ENCODE results near the gene SF1.

DNA sequence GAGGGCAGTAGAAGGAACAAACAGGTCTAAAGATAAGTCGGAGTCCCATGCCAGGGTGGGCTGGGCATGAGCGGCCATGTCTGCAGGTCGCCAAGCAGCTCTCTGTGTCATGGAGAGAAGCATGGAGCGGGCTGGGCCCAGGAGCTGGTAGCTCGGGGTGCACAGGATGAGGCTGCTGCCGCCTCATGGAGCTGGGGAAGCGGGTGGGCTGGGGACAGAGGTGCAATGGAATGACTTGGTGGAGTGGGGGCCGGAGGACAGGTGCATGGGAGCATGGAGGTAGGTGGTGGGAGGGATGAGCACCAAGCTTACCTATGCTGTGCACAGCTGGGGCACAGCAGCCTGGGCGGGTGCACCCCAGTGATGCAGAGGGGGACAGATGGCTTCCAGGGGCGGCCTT, 58.9 kb downstream of the SF1 start:
- TF ChIP-seq ZNF274 (IDR thresholded peaks at IDR 0.05; ENCODE audit: low read depth, low read length) (no peak), SUZ12 (IDR thresholded peaks at IDR 0.05; ENCODE audit: extremely low read depth, insufficient read depth, insufficient read length) (no peak), YY1 (IDR thresholded peaks at IDR 0.05; ENCODE audit: insufficient read depth, insufficient read length) (no peak)
